GM11168 (cell line): ENCODE results near the gene MYLIP.
"Not testable (repeated sequence)": the region's sequence is repeated elsewhere in the genome, so short reads cannot be mapped to it uniquely, and the experiment has no call there.

ENCODE experiments used
- in situ Hi-C: fragments of 300-500 bp; cut with MboI; formaldehyde crosslinking; loops from one replicate; pipeline ENCODE4 v1.12.0; 2022; ENCODE audit warnings: low sequenced_read_pairs; ENCODE audit not compliant: unreplicated experiment

The MYLIP gene

GRCh38 chr6:16165641-16166040 lies 36.8 kb downstream of the MYLIP start:
- in situ Hi-C loops: loop anchor here (10.0 kb wide), 1 partner anchor 471 kb away; no protein-coding TSS in a partner anchor

GRCh38 chr6:16166871-16167608 lies 38.2 kb downstream of the MYLIP start:
- in situ Hi-C loops: loop anchor here (10.0 kb wide), 1 partner anchor 472 kb away; no protein-coding TSS in a partner anchor

- in situ Hi-C loops: loop anchor here (10.0 kb wide), 1 partner anchor 473 kb away; no protein-coding TSS in a partner anchor
These were observed 39.2 kb downstream of the MYLIP start for GRCh38 chr6:16168121-16168520.

GRCh38 chr6:16168858-16169257 lies 40.0 kb downstream of the MYLIP start:
- in situ Hi-C loops: loop anchor here (10.0 kb wide), 1 partner anchor 474 kb away; no protein-coding TSS in a partner anchor

- in situ Hi-C loops: no loop called here
These were observed 42.5 kb downstream of the MYLIP start for GRCh38 chr6:16171400-16171799.

GRCh38 chr6:16173167-16173940 lies 44.5 kb downstream of the MYLIP start:
- in situ Hi-C loops: no loop called here

- in situ Hi-C loops: no loop called here
These were observed 45.7 kb downstream of the MYLIP start for GRCh38 chr6:16174416-16175078.

GRCh38 chr6:16176600-16176999 lies 47.7 kb downstream of the MYLIP start:
- in situ Hi-C loops: not testable (repeated sequence)

- in situ Hi-C loops: no loop called here
These were observed 49.0 kb downstream of the MYLIP start for GRCh38 chr6:16177881-16178280.

- in situ Hi-C loops: no loop called here
These were observed 49.5 kb downstream of the MYLIP start for GRCh38 chr6:16178351-16178750.

- in situ Hi-C loops: no loop called here
These were observed 50.2 kb downstream of the MYLIP start for GRCh38 chr6:16179063-16179462.

- in situ Hi-C loops: no loop called here
These were observed 51.1 kb downstream of the MYLIP start for GRCh38 chr6:16179970-16180431.

GRCh38 chr6:16180696-16181438 lies 52.0 kb downstream of the MYLIP start:
- in situ Hi-C loops: no loop called here

GRCh38 chr6:16181439-16182297 lies 52.8 kb downstream of the MYLIP start:
- in situ Hi-C loops: no loop called here

GRCh38 chr6:16183187-16183664 lies 54.3 kb downstream of the MYLIP start:
- in situ Hi-C loops: no loop called here

- in situ Hi-C loops: no loop called here
These were observed 55.2 kb downstream of the MYLIP start for GRCh38 chr6:16184129-16184528.

- in situ Hi-C loops: no loop called here
These were observed 55.7 kb downstream of the MYLIP start for GRCh38 chr6:16184551-16184950.

GRCh38 chr6:16187176-16187575 lies 58.3 kb downstream of the MYLIP start:
- in situ Hi-C loops: no loop called here

GRCh38 chr6:16190214-16190613 lies 61.3 kb downstream of the MYLIP start:
- in situ Hi-C loops: no loop called here
